NCI-H748 (cell line): ENCODE data around the gene POLD4.

Experiments used
- DNase-seq: peaks from one replicate; lab custom pipeline; 2025; ENCODE audit not compliant: unreplicated experiment; lab: John Stamatoyannopoulos, UW

The POLD4 gene

DNA sequence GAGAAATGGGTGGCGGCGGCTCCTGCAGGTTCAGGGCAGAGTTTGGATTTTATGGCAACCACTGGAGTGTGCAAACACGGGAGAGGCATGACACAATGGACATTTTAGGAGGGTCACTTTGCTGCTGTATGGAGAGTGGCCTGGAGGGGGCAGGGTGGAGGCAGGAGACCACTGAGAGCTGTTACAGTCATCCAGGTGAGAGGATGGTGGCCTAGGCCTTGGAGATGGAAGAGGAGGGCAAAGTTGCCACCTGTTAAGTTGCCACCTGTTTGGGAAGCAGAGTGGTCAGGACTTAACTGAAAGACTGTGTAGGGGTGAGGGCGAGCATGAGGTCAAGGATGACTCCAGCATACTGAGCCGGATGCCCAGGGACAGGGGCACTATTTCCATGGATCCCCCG is 36.1 kb upstream of the POLD4 start:
- DNase-seq = peak; percentile 68

GRCh38 chr11:67387518-67387917 is 34.2 kb upstream of the POLD4 start:
- DNase-seq = no peak

GRCh38 chr11:67387069-67387468 is 33.7 kb upstream of the POLD4 start:
- no peak for DNase-seq

DNA sequence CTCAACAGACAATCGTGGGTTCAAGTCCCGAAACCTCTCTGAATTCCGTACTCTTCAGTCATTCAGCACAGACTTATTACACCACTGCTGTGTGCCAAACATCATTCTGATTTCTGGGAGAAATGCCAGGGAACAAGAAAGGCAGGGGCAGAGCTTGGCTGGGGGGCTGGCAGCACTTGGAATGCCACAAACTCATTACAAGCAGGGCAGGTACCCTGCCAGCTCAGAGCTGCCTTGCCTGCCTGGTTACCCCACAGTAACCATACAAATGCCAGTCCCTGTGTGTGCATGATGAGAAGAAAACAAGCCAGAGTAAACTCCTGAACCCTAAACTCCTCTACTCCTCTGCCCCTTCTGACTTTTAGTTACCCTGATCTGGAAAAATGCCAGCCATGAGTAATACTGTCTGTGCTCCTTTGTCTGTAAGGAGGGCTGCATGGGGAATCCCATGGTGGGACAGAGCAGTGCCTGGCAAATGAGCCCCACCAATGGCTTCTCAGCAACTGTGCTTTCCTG is 31.6 kb upstream of the POLD4 start:
- DNase-seq = no peak

DNA sequence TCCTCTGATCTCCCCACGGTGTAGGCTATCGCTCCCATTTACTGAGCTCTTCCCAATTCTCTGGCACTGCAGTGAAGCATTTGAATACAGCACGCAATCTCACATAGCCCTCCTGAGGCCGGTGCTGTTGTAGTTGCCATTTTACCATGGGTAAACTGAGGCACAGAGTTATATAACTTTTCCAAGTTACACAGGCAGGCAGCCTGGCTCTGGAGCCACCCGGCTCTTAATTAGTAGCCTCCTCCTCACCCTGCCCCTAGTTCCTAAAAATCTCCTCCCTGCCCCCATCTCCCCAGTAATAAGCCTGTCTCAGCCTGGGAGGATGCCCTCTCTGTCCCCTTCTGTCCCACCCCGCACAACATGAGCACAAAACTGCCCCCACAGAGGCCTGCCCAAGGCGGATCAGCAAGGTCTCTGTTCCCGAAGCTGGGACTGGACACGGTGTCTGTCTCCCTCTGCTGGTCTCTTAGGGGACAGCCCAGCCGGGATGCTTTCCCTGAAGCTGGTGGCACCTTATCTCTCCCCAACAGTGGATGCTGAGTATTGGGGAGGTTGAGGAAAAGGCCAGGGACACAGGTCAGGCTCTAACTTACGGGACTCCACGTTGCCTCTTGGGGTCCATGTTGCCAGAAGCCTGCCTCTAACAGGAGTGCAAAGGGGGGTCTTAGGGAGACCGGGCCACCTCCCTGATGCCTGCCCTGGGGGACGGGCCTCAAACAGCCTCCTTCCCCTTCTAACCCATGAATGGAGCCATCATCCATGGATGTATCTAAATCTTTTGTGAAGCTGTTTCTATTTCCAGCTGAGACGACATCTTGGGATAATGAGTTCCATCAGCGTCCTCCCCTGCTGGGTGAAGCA is 29.2 kb upstream of the POLD4 start:
- DNase-seq = peak; percentile 70

GRCh38 chr11:67381244-67381972 is 28.1 kb upstream of the POLD4 start:
- DNase-seq = no peak

DNA sequence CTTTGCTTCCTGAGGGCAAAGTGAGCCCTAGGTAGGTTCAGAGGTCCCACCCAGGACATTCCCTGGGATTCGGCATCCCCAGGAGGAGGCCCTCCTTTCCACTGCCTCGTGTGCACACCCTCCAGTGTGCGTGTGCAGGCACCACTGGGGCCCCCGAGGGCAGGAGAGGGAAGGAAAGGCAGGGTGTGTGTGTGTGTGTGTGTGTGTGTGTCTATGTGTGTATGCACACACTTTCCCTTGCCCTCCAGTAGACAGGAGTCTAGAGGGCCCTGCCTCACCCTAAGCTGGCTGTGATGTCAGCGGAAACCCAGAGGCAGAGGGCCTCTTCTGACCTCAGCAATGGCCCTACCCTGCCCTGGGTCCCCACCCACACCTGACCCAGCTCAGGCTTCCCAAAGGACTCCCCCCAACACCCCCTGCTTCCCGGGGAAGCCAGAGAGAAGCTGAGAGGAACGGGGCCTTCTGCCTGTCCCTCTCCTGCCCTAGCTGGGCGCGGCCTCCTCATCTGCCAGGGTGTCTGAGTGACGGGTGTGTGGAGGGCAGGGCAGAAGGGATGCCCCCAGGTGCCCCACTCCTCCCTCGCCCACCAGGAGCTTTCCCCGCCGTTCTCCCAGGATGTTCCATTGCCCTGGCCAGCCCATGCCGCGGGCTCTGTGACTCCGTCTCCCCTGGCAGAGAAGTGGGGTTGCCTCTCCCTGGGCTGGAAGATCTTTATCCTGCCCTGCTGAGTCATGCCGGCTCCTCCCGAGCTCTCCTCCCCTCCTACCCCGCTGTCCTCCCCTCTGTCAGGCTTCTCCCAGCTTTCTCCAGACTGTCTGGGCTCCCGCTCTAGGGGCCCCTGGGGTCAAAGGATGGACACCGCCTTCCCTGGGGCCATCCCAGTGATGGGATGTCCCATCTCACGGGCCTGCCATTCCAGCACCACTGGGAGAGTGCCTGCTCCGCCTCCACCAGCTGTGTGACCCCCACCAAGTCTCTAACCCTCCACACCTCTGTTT is 26.0 kb upstream of the POLD4 start:
- DNase-seq = no peak

GRCh38 chr11:67378544-67378943 is 25.2 kb upstream of the POLD4 start:
- DNase-seq = no peak

DNA sequence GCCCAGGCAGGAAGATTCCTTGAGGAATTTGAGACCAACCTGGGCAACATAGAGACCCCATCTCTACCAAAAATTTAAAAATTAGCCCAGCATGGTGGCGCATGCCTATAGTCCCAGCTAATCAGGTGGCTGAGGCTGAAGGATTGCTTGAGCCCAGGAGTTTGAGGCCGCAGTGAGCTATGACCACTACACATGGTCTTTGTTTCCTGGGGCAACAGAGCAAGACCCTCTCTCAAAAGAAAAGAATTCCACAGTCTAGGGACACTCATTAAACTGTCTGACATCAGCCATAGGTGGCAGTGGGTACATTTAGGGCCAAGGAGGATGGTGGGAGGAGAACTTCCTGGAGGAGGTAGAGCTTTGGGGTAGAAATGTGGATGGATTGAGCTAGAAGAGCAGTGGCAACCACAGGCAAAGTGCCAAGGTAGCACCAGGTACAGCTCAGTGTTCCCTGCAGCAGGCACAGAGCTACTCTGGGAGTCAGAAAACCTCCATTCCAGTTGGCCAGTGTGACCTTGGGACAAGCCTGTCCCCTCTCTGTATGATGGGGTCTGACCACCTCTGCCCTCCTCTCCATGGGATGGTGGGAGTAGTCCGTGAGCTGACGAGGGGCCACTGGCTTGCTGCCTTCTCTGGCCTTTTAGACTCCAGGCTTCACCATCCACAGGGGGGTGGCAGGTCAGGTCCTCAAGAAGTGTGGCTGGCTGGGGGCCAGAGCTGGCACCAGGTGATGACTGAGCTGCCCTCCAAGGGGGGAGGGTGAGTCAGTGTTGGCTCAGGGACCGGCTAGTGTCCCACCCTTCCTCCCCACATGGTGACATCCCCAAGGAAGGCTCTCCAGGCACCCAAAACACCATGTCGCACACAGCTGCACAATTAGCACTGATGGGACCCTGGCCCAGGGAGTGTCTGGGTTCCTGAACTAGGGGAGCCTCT is 23.8 kb upstream of the POLD4 start:
- no peak for DNase-seq

GRCh38 chr11:67376063-67376820 is 22.9 kb upstream of the POLD4 start:
- no peak for DNase-seq

DNA sequence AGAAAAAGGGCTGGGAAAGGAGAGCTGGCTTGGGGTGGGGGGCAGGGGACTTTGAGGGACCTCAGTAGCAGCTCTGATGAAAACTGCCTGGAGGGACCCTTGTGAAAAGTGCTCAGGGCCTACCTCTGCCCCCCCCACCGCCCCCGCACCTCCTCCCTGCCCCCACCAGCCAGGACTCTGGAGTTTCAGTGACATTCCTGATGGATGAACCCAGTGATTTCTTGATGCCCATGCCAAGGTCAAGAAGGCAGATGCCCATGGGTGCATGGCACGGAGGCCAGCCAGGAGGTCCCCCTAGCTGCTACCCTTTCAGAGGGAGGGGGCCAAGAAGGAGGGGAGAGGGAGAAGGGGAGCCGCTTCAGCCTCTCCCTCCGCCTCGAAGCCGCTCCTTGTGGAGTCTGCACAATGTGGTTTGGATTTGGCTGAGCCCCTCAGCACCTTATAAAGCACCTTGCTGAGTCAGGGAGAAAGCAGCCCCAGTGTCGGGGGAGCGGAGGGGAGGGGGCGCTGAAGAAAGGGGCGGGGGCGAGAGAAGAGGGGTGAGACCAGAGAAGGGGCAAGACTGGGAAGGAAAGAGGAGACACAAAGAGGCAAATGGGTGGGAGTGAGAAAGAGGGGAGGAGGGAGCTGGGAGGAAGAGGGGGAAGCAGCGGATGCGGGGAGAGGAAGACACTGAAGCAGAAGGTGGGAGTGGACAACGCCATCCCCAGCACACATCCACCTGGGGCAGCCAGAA is 22.1 kb upstream of the POLD4 start:
- no peak for DNase-seq

GRCh38 chr11:67374571-67375281 is 21.4 kb upstream of the POLD4 start:
- no peak for DNase-seq

DNA sequence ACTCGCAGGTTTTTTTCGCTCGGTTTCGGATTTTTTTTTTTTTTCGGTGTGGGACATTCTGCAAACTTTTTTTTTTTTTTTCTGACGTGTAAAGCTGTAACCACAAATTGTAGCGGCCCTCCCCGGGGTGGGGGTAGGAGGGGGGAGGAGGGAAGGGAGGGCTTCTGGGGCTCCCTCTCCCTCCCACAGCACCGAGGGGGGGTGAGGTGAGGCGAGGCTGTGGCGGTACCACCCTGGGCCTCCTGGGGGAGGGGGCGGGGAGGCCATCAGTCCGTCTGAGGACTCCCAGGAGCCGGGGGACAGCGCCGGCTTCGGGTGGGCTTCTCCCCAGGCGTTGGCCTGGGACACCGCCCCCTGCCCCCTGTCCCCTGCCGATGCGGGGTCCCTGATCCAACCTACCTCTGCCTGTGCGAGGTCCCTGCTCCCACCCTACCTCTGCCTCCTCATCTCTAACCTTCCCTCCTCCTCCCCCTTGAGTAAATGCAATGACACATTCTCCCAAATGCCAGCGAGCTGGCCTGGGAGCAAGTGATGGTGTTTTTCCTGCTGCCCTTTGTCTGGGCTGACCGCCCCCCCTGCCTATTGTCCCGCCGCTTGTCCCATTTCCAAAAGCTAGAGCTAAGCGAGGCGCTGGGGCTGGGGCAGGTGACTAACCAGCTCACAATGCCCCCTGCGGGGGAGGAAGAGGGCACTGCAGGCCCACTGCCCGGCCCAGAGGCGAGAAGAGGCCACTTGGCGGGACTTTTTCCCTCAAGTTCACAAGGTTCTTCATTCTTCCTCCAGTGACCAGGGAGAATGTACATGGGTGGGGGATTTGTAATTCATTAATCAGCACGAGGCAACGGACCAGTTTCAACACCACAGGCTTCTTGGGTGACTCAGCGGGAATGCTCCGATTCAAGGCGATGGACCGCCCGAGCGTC is 20.6 kb upstream of the POLD4 start:
- DNase-seq = peak; percentile 44

DNA sequence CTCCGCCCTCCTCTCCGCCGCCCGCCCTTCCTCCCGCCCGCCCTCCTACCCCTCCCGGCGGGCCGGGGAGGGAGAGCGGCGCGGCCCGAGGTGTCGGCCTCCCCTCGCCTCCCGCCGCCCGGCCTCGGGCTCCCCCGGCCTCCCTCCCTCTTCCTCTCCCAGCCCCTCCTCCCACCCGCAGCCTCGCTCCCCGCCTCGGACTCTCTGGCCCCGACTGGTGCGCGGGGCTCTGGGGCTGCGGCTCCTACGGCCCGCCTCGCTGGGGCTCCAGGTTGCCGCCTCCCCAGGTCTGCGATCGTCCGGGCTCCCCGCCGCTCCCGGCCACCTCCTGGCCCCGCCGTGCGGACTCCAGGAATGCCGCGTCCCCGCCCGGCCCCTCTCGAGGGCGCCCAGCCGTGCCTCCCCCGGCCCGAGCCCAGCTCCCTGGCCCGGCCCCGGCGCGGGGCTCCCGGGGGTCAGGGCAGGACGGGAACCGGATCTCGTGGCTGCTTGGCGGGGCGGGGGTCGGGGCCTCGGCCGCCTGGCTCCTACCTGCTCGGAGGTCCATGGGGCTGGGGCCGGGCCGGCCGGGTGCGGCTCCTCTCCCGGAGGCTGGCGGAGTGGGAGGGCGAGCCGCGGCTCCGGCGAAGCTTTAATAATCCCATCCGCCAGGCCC is 19.8 kb upstream of the POLD4 start, which contains the start of gene CLCF1:
TSS of gene CLCF1 (minus strand) at position 606 of the 655 bp plus-strand sequence. CDS start at position 547, 59 bp downstream.
- peak; percentile 53 for DNase-seq

DNA sequence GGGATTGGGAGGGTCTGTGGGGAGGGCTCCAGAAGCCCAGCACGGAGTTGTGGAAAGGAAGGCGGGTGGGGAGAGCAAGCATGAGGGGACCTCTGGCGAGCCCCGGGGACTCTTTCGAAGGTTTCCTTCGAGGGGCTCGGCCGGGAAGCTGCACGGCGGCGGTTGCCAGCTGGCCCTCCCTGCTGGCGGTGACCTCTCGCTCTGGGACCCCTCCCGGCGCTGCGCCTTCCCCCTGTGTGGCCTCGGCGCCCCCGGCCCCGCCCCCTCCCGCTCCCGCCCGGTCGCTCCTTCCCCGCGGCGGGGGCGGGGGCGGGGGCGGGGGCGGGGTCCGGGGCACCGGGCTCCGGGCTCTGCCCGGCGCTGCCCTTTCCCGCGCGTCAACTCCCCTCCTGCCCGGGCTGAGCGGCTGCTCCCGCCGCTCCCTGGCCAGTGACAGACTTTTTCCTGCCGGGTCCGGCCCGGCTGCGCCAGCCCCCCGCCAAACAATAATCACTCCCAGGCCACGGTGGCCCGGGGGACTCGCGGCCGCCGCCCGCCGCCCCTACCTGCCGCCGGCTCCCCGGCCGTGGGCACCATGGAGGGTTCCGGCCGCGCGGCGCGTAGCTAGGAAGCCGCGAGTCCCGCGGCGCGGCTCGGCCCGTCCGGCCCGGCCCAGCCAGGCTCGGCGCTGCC is 19.1 kb upstream of the POLD4 start:
- peak; percentile 46 for DNase-seq
